Measurements from ENCODE around the gene LCK.
"Not testable (repeated sequence)": the region's sequence is repeated elsewhere in the genome, so short reads cannot be mapped to it uniquely, and the experiment has no call there.

Gene LCK

GRCh38 chr1:32284777-32285176 is 33.7 kb downstream of the LCK start:
- H3K27me3 Mint-ChIP-seq, DNase-seq, H3K4me3 Mint-ChIP-seq, ATAC-seq, H3K9me3 Mint-ChIP-seq, H3K4me1 Mint-ChIP-seq: not testable (repeated sequence)
- peak overlapping the region; percentile 12 to 57 for H3K27ac Mint-ChIP-seq

GRCh38 chr1:32285658-32286057 is 34.6 kb downstream of the LCK start:
- H3K9me3 Mint-ChIP-seq: no peaks in the 10 kb centered on the region
- H3K27me3 Mint-ChIP-seq: no peaks in the 10 kb centered on the region
- peaks cover 7% of the 10 kb centered on the region for H3K4me1 Mint-ChIP-seq
- no peak for ATAC-seq
- H3K4me3 Mint-ChIP-seq: no peak overlapping the region
- no peak overlapping the region for H3K27ac Mint-ChIP-seq
- no peak for DNase-seq

- DNase-seq (no peak), ATAC-seq (no peak)
- no peaks in the 10 kb centered on the region for H3K9me3 Mint-ChIP-seq
- peaks cover 19% of the 10 kb centered on the region for H3K4me1 Mint-ChIP-seq
- H3K27ac Mint-ChIP-seq: peak overlapping the region in 1 of 2 donors; percentile 90
- no peak overlapping the region for H3K4me3 Mint-ChIP-seq
- no peaks in the 10 kb centered on the region for H3K27me3 Mint-ChIP-seq
Measured at GRCh38 chr1:32286763-32287162, 35.7 kb downstream of the LCK start.

GRCh38 chr1:32289256-32289655 is 38.2 kb downstream of the LCK start:
- no peak for ATAC-seq
- Mint-ChIP-seq H3K4me1 (peaks cover 33% of the 10 kb centered on the region), H3K27me3 (no peaks in the 10 kb centered on the region)

GRCh38 chr1:32291145-32291707 is 40.2 kb downstream of the LCK start:
- DNase-seq (no peak), ATAC-seq (no peak)
- Mint-ChIP-seq H3K4me1 (peaks cover 53% of the 10 kb centered on the region), H3K27ac (peak overlapping the region; percentile 94 to 98), H3K9me3 (no peaks in the 10 kb centered on the region), H3K27me3 (no peaks in the 10 kb centered on the region), H3K4me3 (peak overlapping the region; percentile 93 to 96)

More at GRCh38 chr1:32289256-32289655, 38.2 kb downstream of the LCK start:
- Mint-ChIP-seq H3K9me3 (no peaks in the 10 kb centered on the region), H3K27ac (no peak overlapping the region), H3K4me3 (no peak overlapping the region)
- no peak for DNase-seq

- H3K9me3 Mint-ChIP-seq: no peaks in the 10 kb centered on the region
- peak within 1 kb of the TSS; percentile 94 to 98 for H3K27ac Mint-ChIP-seq
- DNase-seq (peak; percentile 99), ATAC-seq (peak; percentile 100)
- peak within 1 kb of the TSS; percentile 93 to 96 for H3K4me3 Mint-ChIP-seq
- peaks cover 60% of the 10 kb centered on the region for H3K4me1 Mint-ChIP-seq
- H3K27me3 Mint-ChIP-seq: no peaks in the 10 kb centered on the region
Measured at GRCh38 chr1:32291708-32292538, 40.9 kb downstream of the LCK start, which contains the start of gene HDAC1. TSS of gene HDAC1 (plus strand) at chr1:32292083. CDS start at chr1:32292170, 87 bp downstream.

GRCh38 chr1:32298211-32298610 is 47.1 kb downstream of the LCK start:
- Mint-ChIP-seq H3K27ac (peak overlapping the region in 1 of 2 donors; percentile 39), H3K4me1 (peaks cover 46% of the 10 kb centered on the region)
- H3K9me3 Mint-ChIP-seq, H3K4me3 Mint-ChIP-seq, H3K27me3 Mint-ChIP-seq, ATAC-seq, DNase-seq: not testable (repeated sequence)

GRCh38 chr1:32299327-32299726 is 48.3 kb downstream of the LCK start:
- DNase-seq (no peak), ATAC-seq (no peak)
- Mint-ChIP-seq H3K9me3 (no peaks in the 10 kb centered on the region), H3K4me1 (peaks cover 44% of the 10 kb centered on the region), H3K27ac (peak overlapping the region in 1 of 2 donors; percentile 75), H3K27me3 (no peaks in the 10 kb centered on the region), H3K4me3 (no peak overlapping the region)

- no peaks in the 10 kb centered on the region for H3K27me3 Mint-ChIP-seq
- H3K9me3 Mint-ChIP-seq: no peaks in the 10 kb centered on the region
- DNase-seq (no peak), ATAC-seq (no peak)
- H3K4me3 Mint-ChIP-seq: no peak overlapping the region
- H3K4me1 Mint-ChIP-seq: peaks cover 32% of the 10 kb centered on the region
- no peak overlapping the region for H3K27ac Mint-ChIP-seq
Measured at GRCh38 chr1:32303358-32303757, 52.3 kb downstream of the LCK start.

GRCh38 chr1:32303997-32304622 is 53.0 kb downstream of the LCK start:
- no peak overlapping the region for H3K27ac Mint-ChIP-seq
- no peaks in the 10 kb centered on the region for H3K9me3 Mint-ChIP-seq
- peaks cover 38% of the 10 kb centered on the region for H3K4me1 Mint-ChIP-seq
- H3K27me3 Mint-ChIP-seq: no peaks in the 10 kb centered on the region
- DNase-seq (no peak), ATAC-seq (no peak)
- H3K4me3 Mint-ChIP-seq: no peak overlapping the region

- ATAC-seq (no peak), DNase-seq (no peak)
- no peak overlapping the region for H3K27ac Mint-ChIP-seq
- H3K9me3 Mint-ChIP-seq: no peaks in the 10 kb centered on the region
- no peaks in the 10 kb centered on the region for H3K27me3 Mint-ChIP-seq
- H3K4me3 Mint-ChIP-seq: no peak overlapping the region
- peaks cover 47% of the 10 kb centered on the region for H3K4me1 Mint-ChIP-seq
Measured at GRCh38 chr1:32305310-32305709, 54.2 kb downstream of the LCK start.

GRCh38 chr1:32307324-32307723 is 56.3 kb downstream of the LCK start:
- H3K27me3 Mint-ChIP-seq: no peaks in the 10 kb centered on the region
- H3K4me1 Mint-ChIP-seq: peaks cover 56% of the 10 kb centered on the region
- H3K4me3 Mint-ChIP-seq: no peak overlapping the region
- ATAC-seq (peak; percentile 74), DNase-seq (no peak)
- H3K27ac Mint-ChIP-seq: peak overlapping the region in 1 of 2 donors; percentile 69
- no peaks in the 10 kb centered on the region for H3K9me3 Mint-ChIP-seq

- Mint-ChIP-seq H3K4me3 (no peak overlapping the region), H3K9me3 (no peaks in the 10 kb centered on the region), H3K27me3 (no peaks in the 10 kb centered on the region), H3K4me1 (peaks cover 50% of the 10 kb centered on the region), H3K27ac (no peak overlapping the region)
- DNase-seq: no peak
- no peak for ATAC-seq
Measured at GRCh38 chr1:32309960-32310359, 58.9 kb downstream of the LCK start.

- H3K27ac Mint-ChIP-seq: peak overlapping the region in 1 of 2 donors; percentile 5
- ATAC-seq: no peak
- H3K4me1 Mint-ChIP-seq: peaks cover 48% of the 10 kb centered on the region
- DNase-seq: no peak
- no peaks in the 10 kb centered on the region for H3K27me3 Mint-ChIP-seq
- no peaks in the 10 kb centered on the region for H3K9me3 Mint-ChIP-seq
- H3K4me3 Mint-ChIP-seq: no peak overlapping the region
Measured at GRCh38 chr1:32311709-32312393, 60.8 kb downstream of the LCK start.

GRCh38 chr1:32316903-32317277 is 65.8 kb downstream of the LCK start:
- peaks cover 21% of the 10 kb centered on the region for H3K4me1 Mint-ChIP-seq
- no peak overlapping the region for H3K4me3 Mint-ChIP-seq
- no peaks in the 10 kb centered on the region for H3K9me3 Mint-ChIP-seq
- H3K27ac Mint-ChIP-seq: no peak overlapping the region
- DNase-seq (no peak), ATAC-seq (no peak)
- no peaks in the 10 kb centered on the region for H3K27me3 Mint-ChIP-seq
